HepG2 (cell line): ENCODE results near the gene PFKFB2. TPM values are rescaled to one million over a fixed set of nuclear protein-coding genes. Genes with fewer than 3 reads are reported as not detected.

Experiments
- ATAC-seq: fragments of 200-7000 bp; cut with Tn5 transposase; 3 replicates; pipeline ENCODE4 v1.9.1; 2020; ENCODE audit warnings: mild to moderate bottlenecking, moderate library complexity
- BruUV-seq: library from RNA; stranded (reverse); fragments of 400-500 nt; replicated peaks from 2 replicates; lab custom pipeline; 2021; lab: Mats Ljungman, UMichigan
- CTCF ChIA-PET: fragments of 300-600 bp; formaldehyde crosslinking; extraction: SDS; loops from one replicate; lab custom pipeline; 2021; ENCODE audit warnings: low total read pairs, inconsistent platforms, low intra/inter-chr PET ratio; lab: Yijun Ruan, JAX
- POLR2A ChIA-PET: fragments of 350-600 bp; sonication (Branson Sonifier 250); formaldehyde crosslinking; loops from one replicate; lab custom pipeline; 2020; ENCODE audit warnings: antibody characterized with exemption, inconsistent platforms; lab: Yijun Ruan, JAX
- DNase-seq: peaks from one replicate; pipeline ENCODE4 v3.0.0-alpha.2; 2015; ENCODE audit warnings: low spot score
- FAIRE-seq: peaks from 3 replicates; lab custom pipeline; 2011; peaks lifted over from hg19 to GRCh38; lab: Jason Lieb, UNC
- H2AFZ ChIP-seq: one replicate; pipeline ENCODE4 v1.6.1; 2011; ENCODE audit warnings: low read length, inconsistent platforms
- H3K27ac ChIP-seq: fragments of 300-600 bp; 3 replicates; pipeline ENCODE4 v1.8.0; 2011; ENCODE audit warnings: mixed run types, mild to moderate bottlenecking, mixed read lengths, low read length, inconsistent platforms; ENCODE audit not compliant: insufficient read depth; ENCODE audit errors: extremely low read length
- H3K27me3 ChIP-seq, 2 experiments: fragments of 200-600 bp in 1 of 2; 2 replicates in 1 of 2; 3 replicates in 1 of 2; pipeline versions ENCODE4 v1.6.0 to v1.8.0; 2011; ENCODE audit warnings: low read length in 2 of 2, mild to moderate bottlenecking in 2 of 2, moderate library complexity in 2 of 2, inconsistent platforms in 1 of 2; ENCODE audit not compliant: insufficient read depth in 2 of 2, control insufficient read depth in 1 of 2
- H3K36me3 ChIP-seq, 2 experiments: fragments of 200-600 bp in 1 of 2; replicated peaks in 1 of 2; 2 replicates in 1 of 2; 3 replicates in 1 of 2; pipeline versions ENCODE4 v1.5.1 to v1.8.0; 2011; ENCODE audit warnings: low read length in 2 of 2, inconsistent platforms in 1 of 2; ENCODE audit not compliant: insufficient read depth in 2 of 2, control insufficient read depth in 1 of 2
- H3K4me1 ChIP-seq: 2 replicates; pipeline ENCODE4 v1.5.1; 2012; ENCODE audit warnings: low read length, inconsistent platforms; ENCODE audit not compliant: insufficient read depth
- H3K4me2 ChIP-seq: 2 replicates; pipeline ENCODE4 v1.6.0; 2011; ENCODE audit warnings: low read depth, low read length, inconsistent platforms
- H3K4me3 ChIP-seq, 3 experiments: fragments of 200-600 bp in 1 of 3; sonication (generic), shearing (Covaris generic) in 1 of 3; replicated peaks in 1 of 3; 2 replicates each; pipeline ENCODE4 v1.5.1; 2011 to 2016; ENCODE audit warnings: low read length in 3 of 3, inconsistent platforms in 2 of 3, low read depth in 2 of 3, mild to moderate bottlenecking in 2 of 3, control low read depth in 1 of 3, mixed read lengths in 1 of 3; ENCODE audit not compliant: insufficient read depth in 1 of 3
- H3K79me2 ChIP-seq: one replicate; pipeline ENCODE4 v1.6.1; 2011; ENCODE audit warnings: low read length, inconsistent platforms; ENCODE audit not compliant: insufficient read depth
- H3K9ac ChIP-seq: 2 replicates; pipeline ENCODE4 v1.6.0; 2011; ENCODE audit warnings: mild to moderate bottlenecking, low read depth, low read length, inconsistent platforms; ENCODE audit not compliant: insufficient read depth
- H3K9me3 ChIP-seq: 2 replicates; pipeline ENCODE4 v1.5.1; 2012; ENCODE audit warnings: mild to moderate bottlenecking, low read length
- H4K20me1 ChIP-seq: 2 replicates; pipeline ENCODE4 v1.6.0; 2011; ENCODE audit warnings: inconsistent platforms, mild to moderate bottlenecking, low read length, moderate library complexity; ENCODE audit not compliant: insufficient read depth
- MIER3 ChIP-seq: IDR thresholded peaks from 2 replicates; pipeline ENCODE4 v1.6.1; 2016; ENCODE audit warnings: missing compliant biosample characterization, borderline replicate concordance
- NCOA5 ChIP-seq: sonication (generic); formaldehyde crosslinking; IDR thresholded peaks from 2 replicates; pipeline ENCODE4 v1.4.0; 2020; ENCODE audit warnings: missing genetic modification reagents
- NR2F6 ChIP-seq, 2 experiments: IDR thresholded peaks; 2 replicates each; pipeline ENCODE4 v1.6.1; 2016; ENCODE audit warnings: antibody characterized with exemption in 1 of 2, mild to moderate bottlenecking in 1 of 2
- PCBP1 ChIP-seq: fragments of 200-400 bp; formaldehyde crosslinking; IDR thresholded peaks from 2 replicates; pipeline ENCODE4 v1.6.1; 2017; ENCODE audit warnings: mild to moderate bottlenecking, low read depth, low read length, borderline replicate concordance
- PRMT3 ChIP-seq: sonication (generic); formaldehyde crosslinking; IDR thresholded peaks from 2 replicates; pipeline ENCODE4 v1.8.1; 2022; ENCODE audit warnings: low read depth, mild to moderate bottlenecking, moderate library complexity, missing genetic modification reagents, borderline replicate concordance
- RFX5 ChIP-seq: IDR thresholded peaks from 2 replicates; pipeline ENCODE4 v1.6.1; 2011; ENCODE audit warnings: low read depth, low read length, improper control_type of control experiment
- SUZ12 ChIP-seq: fragments of 150-350 bp; IDR thresholded peaks from 2 replicates; pipeline ENCODE4 v1.6.1; 2014; ENCODE audit warnings: low read depth, low read length
- TBL1XR1 ChIP-seq: fragments of 150-350 bp; IDR thresholded peaks from 2 replicates; pipeline ENCODE4 v1.6.1; 2014; ENCODE audit warnings: borderline replicate concordance, low read length; ENCODE audit not compliant: partially characterized antibody
- ZNF350 ChIP-seq: sonication (generic); formaldehyde crosslinking; IDR thresholded peaks from 2 replicates; pipeline ENCODE4 v1.4.0; 2020; ENCODE audit warnings: mild to moderate bottlenecking, low read depth, missing genetic modification reagents, borderline replicate concordance
- WGBS: methylation state at CpG from one replicate; pipeline ENCODE4 v1.1.6; 2017; ENCODE audit warnings: low lambda C conversion rate; 5-methylcytosine and 5-hydroxymethylcytosine counted together
- in situ Hi-C: cut with HindIII; loops from 2 replicates; pipeline ENCODE4 v1.10.0; 2017; ENCODE audit warnings: low pct_unique_long_range_greater_than_20kb; ENCODE audit not compliant: extremely low pct_ligation_motif_present
- intact Hi-C: fragments of 100-400 bp; cut with micrococcal nuclease; formaldehyde crosslinking; loops from one replicate; pipeline ENCODE4 v1.10.0; 2022; ENCODE audit not compliant: unreplicated experiment
- polyA plus RNA-seq, 8 experiments: library from polyadenylated mRNA; depleted of rRNA in 3 of 8; stranded (reverse) in 7 of 8; unstranded in 1 of 8; fragments of >200 nt; fragmentation: Illumina TruSeq in 4 of 8; extraction: Trizol in 4 of 8; gene quantifications; 2 replicates each; pipeline versions ENCODE4 v1.2.1 to v1.2.3, GENCODE V29; 2011 to 2016; ENCODE audit warnings: low read depth in 4 of 8, missing spikeins in 1 of 8, mixed read lengths in 1 of 8; ENCODE audit not compliant: insufficient read depth in 1 of 8
- total RNA-seq, 5 experiments: library from RNA; depleted of rRNA; stranded (reverse); fragments of >200 nt; fragmentation: Illumina TruSeq; extraction: Trizol; gene quantifications; 2 replicates each; pipeline ENCODE4 v1.2.3, GENCODE V29; 2016; ENCODE audit warnings: low read depth in 1 of 5
- TF ChIP-seq, protein P1 (sequence below): sonication (generic); formaldehyde crosslinking; IDR thresholded peaks from 2 replicates; pipeline ENCODE4 v1.8.0; 2022; ENCODE audit warnings: mild to moderate bottlenecking, missing genetic modification reagents
- TF ChIP-seq, protein P2 (sequence below): sonication (generic); formaldehyde crosslinking; IDR thresholded peaks from 2 replicates; pipeline ENCODE4 v1.9.0; 2022; ENCODE audit warnings: missing genetic modification reagents, mild to moderate bottlenecking, borderline replicate concordance
- TF ChIP-seq, protein P3 (sequence below): sonication (generic); formaldehyde crosslinking; IDR thresholded peaks from 2 replicates; pipeline ENCODE4 v1.4.0; 2020; ENCODE audit warnings: missing genetic modification reagents
- TF ChIP-seq, protein P4 (sequence below): sonication (generic); formaldehyde crosslinking; IDR thresholded peaks from 2 replicates; pipeline ENCODE4 v1.9.0; 2022; ENCODE audit warnings: low read depth, missing genetic modification reagents
- TF ChIP-seq, protein P5 (sequence below): sonication (generic); formaldehyde crosslinking; IDR thresholded peaks from 2 replicates; pipeline ENCODE4 v1.8.0; 2022; ENCODE audit warnings: mild to moderate bottlenecking, missing genetic modification reagents, moderate library complexity

The PFKFB2 gene
- total and polyA plus RNA-seq, 2 of the 13 experiments (the other 11 are each of a cell fraction or from before 2014, with no cell fraction given) = 4.6 to 10.6 TPM

DNA sequence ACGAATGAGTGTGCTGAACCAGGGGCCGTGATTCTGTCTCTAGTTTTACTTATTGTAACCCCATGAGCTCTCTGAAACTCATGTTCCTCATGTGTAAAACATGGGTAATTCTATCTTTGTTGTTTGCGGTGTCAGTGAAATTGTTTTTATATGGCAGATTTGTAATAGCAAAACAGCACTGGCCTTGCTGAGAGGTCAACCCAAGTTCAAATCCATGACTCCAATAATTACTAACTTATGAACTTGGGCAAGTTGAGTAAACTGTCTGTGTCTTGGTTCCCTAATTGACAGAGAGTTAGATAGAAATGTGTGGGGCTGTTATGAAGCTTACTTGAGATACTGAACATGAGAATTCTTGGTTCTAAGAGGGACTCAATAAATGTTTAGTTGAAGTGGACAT is 38.3 kb upstream of the PFKFB2 start:
- H3K4me1 ChIP-seq = peaks cover 25% of the 10 kb centered on the region

More for the DNA sequence above, 38.3 kb upstream of the PFKFB2 start:
- DNase-seq (no peak), ATAC-seq (no peak), FAIRE-seq (no peak)
- Histone ChIP-seq H3K4me2 (no peak overlapping the region), H4K20me1 (no peaks in the 10 kb centered on the region), H2AFZ (no peak overlapping the region), H3K4me3 (no peak overlapping the region), H3K27ac (no peak overlapping the region), H3K9me3 (no peaks in the 10 kb centered on the region), H3K79me2 (no peaks in the 10 kb centered on the region), H3K36me3 (no peaks in the 10 kb centered on the region), H3K9ac (no peak overlapping the region), H3K27me3 (no peaks in the 10 kb centered on the region)
- no TSS peak for BruUV-seq
- 74% methylated on average over 3 of the region's 3 CpGs for WGBS
- in situ Hi-C loops (no loop called here), intact Hi-C loops (no loop called here)
- ChIA-PET CTCF (no interaction called here), POLR2A (no interaction called here)
- TF ChIP-seq, protein P1, sequence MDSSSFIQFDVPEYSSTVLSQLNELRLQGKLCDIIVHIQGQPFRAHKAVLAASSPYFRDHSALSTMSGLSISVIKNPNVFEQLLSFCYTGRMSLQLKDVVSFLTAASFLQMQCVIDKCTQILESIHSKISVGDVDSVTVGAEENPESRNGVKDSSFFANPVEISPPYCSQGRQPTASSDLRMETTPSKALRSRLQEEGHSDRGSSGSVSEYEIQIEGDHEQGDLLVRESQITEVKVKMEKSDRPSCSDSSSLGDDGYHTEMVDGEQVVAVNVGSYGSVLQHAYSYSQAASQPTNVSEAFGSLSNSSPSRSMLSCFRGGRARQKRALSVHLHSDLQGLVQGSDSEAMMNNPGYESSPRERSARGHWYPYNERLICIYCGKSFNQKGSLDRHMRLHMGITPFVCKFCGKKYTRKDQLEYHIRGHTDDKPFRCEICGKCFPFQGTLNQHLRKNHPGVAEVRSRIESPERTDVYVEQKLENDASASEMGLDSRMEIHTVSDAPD = no peak
- TF ChIP-seq, protein P2, sequence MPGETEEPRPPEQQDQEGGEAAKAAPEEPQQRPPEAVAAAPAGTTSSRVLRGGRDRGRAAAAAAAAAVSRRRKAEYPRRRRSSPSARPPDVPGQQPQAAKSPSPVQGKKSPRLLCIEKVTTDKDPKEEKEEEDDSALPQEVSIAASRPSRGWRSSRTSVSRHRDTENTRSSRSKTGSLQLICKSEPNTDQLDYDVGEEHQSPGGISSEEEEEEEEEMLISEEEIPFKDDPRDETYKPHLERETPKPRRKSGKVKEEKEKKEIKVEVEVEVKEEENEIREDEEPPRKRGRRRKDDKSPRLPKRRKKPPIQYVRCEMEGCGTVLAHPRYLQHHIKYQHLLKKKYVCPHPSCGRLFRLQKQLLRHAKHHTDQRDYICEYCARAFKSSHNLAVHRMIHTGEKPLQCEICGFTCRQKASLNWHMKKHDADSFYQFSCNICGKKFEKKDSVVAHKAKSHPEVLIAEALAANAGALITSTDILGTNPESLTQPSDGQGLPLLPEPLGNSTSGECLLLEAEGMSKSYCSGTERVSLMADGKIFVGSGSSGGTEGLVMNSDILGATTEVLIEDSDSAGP (CRISPR knock-in tag) = no peak
- no peak for TF ChIP-seq NR2F6 (IDR thresholded peaks at IDR 0.05)
- no peak for TF ChIP-seq NR2F6 (CRISPR knock-in tag; IDR thresholded peaks at IDR 0.05)
- no peak for TF ChIP-seq TBL1XR1
- TF ChIP-seq, protein P3, sequence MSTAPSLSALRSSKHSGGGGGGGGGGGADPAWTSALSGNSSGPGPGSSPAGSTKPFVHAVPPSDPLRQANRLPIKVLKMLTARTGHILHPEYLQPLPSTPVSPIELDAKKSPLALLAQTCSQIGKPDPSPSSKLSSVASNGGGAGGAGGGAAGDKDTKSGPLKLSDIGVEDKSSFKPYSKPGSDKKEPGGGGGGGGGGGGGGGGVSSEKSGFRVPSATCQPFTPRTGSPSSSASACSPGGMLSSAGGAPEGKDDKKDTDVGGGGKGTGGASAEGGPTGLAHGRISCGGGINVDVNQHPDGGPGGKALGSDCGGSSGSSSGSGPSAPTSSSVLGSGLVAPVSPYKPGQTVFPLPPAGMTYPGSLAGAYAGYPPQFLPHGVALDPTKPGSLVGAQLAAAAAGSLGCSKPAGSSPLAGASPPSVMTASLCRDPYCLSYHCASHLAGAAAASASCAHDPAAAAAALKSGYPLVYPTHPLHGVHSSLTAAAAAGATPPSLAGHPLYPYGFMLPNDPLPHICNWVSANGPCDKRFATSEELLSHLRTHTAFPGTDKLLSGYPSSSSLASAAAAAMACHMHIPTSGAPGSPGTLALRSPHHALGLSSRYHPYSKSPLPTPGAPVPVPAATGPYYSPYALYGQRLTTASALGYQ (CRISPR knock-in tag) = no peak
- no peak for TF ChIP-seq RFX5
- no peak for TF ChIP-seq MIER3 (CRISPR knock-in tag)
- TF ChIP-seq, protein P4, sequence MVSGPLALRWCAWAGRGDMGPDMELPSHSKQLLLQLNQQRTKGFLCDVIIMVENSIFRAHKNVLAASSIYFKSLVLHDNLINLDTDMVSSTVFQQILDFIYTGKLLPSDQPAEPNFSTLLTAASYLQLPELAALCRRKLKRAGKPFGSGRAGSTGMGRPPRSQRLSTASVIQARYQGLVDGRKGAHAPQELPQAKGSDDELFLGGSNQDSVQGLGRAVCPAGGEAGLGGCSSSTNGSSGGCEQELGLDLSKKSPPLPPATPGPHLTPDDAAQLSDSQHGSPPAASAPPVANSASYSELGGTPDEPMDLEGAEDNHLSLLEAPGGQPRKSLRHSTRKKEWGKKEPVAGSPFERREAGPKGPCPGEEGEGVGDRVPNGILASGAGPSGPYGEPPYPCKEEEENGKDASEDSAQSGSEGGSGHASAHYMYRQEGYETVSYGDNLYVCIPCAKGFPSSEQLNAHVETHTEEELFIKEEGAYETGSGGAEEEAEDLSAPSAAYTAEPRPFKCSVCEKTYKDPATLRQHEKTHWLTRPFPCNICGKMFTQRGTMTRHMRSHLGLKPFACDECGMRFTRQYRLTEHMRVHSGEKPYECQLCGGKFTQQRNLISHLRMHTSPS (CRISPR knock-in tag) = no peak
- no peak for TF ChIP-seq NCOA5 (CRISPR knock-in tag)
- TF ChIP-seq PCBP1 = no peak
- no peak for TF ChIP-seq SUZ12
- no peak for TF ChIP-seq ZNF350 (CRISPR knock-in tag)
- TF ChIP-seq, protein P5, sequence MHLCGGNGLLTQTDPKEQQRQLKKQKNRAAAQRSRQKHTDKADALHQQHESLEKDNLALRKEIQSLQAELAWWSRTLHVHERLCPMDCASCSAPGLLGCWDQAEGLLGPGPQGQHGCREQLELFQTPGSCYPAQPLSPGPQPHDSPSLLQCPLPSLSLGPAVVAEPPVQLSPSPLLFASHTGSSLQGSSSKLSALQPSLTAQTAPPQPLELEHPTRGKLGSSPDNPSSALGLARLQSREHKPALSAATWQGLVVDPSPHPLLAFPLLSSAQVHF = no peak
- TF ChIP-seq PRMT3 = no peak
